ENCODE measurements around the gene MLC1. TPM values are rescaled to one million over a fixed set of nuclear protein-coding genes. Genes with fewer than 3 reads are reported as not detected.

The MLC1 gene
- polyA plus RNA-seq, 10 donors: 0.39 to 1.4 (median 0.78) TPM

DNA sequence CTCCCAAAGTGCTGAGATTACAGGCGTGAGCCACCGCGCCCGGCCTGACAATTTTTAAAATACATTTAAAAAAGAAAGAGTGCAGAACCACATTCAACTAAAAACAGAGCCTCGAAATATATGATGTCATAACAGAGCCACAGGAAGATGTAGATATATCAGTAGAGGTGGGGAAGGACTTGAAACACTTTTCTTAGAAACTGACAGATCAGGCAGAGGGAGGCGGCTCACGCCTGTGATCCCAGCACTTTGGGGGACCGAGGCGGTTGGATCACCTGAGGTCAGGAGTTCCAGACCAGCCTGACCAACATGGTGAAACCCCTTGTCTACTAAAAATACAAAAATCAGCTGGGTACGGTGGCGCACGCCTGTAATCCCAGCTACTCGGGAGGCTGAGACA is 7.0 kb downstream of the MLC1 start:
- no peak for DNase-seq

DNA sequence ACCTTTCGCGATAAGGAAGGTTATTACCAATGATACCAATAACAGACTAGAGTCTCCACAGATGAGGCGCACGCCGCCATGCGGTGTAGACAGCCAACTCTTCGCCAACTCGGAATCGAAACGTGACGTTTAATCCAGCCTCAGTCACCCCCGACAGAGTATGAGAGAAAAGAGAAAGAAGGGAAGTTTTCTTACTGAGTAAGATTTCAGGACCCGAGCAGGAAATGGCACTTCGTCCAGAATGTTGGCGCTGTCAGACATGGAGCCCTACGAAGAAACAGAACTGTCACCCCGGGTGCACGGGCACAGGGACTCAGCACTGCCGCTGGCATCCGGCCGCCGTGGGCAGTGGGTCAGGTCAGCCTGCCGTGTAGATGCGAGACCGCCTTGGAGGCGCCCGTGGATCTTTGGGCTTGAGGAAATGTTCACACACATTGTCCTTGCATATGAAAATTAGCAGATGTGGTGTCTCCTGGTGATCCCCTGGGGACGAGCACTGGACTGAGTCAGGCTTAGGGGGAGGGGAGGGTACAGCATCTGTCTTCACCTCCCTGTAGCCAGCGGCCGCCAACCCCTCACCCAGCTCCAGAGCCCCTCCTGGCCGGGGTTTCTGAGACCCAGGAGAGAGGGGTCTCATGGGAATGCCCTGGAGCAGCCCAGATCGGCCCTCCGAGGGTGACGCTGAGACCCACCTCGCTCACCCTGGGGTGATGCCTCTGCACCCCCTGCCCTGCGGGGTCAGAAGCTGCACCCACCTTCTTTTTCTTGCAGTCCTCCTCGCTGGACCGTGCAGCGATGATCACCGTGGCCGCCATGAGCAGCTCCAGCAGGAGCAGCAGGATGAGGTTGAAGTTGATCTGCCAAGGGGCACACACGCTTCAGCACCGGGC is 8.3 kb downstream of the MLC1 start:
- DNase-seq: no peak

DNA sequence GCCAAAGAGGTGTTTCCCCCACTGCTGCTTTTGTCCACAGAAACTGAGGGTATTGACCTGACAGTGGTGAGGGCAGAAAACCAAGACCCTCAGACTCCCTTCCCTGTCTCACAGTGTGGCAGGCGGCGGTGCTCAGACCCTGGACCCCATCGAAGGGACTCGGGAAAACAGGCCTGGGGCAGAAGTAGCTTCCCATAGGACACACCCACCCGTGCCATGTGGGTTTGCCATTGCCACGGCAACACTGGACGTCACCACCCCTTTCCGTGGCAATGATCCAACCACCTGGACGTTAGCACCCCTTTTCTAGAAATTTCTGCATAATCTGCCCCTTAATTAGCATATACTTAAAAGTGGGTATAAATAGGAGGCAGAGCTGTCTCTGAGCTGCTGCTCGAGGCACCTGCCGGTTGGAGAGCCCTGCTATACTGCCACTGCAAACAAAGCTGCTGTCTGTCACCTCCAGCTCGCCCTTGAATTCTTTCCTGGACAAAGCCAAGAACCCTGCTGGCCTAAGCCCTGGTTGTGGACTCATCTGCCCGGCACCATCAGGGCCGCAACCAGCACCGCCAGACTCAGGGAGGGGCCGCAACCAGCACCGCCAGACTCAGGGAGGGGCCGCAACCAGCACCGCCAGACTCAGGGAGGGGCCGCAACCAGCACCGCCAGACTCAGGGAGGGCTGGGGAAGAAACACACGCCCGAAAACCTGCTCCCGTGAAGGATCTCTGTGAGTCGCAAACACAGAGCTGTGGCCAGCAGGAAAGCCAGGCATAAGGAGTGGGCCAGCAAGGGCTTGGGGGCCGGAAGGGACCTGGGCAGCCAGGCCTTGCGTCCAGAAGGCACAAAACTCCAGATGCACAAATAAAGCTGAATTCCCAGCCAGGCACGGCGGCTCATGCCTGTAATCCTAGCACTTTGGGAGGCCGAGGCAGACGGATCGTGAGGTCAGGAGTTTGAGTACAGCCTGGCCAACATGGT is 10.4 kb downstream of the MLC1 start:
- DNase-seq: no peak

DNA sequence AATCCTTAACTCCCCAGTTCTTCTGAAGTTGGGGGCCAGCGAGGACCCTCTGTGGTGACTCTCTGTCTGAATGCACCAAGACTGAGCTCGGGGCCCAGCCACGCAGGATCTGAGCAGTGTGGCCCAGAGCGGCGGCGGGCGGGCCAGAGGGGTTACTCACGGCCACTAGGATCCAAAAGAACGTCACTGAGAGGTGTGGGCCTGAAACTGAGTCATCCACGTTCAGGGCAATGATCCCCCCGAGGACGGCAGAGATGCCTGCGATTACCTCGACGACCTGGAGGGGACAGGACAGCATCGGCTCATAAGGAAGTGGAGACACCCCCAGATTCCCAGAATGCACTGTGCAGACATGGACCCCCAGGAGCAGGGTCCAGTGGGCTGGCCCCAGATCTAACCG is 11.2 kb downstream of the MLC1 start:
- DNase-seq: no peak

DNA sequence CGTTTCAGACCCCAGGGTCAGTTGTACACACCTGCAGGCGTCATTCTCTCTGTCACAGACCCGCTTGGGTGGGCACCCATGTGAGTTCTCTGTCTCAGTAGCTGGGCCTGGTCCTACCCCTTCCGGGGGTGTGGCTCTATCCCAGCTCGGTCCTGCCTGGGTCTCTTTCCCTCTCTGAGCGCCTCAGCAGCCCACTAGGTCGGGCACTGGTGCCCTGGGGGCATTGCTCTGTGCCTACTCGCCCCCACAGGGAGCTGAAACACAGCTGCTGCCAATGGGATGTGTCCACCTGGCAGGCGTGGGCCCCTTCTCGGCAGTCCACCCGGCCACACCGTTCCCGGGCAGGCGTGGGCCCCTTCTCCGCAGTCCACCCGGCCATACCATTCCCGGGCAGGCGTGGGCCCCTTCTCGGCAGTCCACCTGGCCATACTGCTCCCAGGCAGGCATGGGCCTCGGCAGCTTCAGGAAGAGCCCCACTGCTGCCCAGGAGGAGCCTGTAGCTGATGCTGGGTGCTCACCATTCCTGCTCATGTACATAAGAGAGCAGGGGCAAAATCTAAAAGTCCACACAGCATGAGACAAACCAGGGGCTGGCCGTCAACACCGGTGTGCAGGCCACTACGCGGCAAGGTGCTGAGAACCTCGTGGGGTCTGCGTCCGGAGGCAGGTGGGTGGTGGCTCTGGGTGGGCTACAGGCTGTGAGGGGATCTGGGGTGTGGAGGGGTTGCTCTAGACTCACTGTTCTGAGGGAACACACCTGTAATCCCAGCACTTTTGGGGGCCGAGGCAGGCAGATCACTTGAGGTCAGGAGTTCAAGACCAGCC is 12.3 kb downstream of the MLC1 start:
- no peak for DNase-seq

DNA sequence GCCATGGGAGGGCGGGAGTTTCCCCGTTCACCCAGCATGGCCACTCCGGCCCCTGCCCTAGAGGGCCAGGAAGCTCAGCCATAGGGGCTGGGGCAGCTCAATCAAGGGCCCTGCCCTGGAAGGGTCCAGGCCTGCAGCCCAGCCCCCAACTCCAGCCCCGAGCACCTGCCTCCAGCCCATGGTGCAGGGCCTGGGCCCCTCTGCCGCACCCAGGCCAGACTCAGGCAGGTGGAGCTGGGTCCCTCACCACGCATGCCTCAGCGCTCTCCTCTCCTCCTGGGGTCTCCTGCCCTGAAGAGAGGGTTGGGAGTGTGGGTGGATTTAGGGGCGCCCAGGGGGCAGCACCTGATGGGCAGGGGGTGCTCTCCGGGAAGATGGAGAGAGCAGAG is 13.1 kb downstream of the MLC1 start:
- no peak for DNase-seq

DNA sequence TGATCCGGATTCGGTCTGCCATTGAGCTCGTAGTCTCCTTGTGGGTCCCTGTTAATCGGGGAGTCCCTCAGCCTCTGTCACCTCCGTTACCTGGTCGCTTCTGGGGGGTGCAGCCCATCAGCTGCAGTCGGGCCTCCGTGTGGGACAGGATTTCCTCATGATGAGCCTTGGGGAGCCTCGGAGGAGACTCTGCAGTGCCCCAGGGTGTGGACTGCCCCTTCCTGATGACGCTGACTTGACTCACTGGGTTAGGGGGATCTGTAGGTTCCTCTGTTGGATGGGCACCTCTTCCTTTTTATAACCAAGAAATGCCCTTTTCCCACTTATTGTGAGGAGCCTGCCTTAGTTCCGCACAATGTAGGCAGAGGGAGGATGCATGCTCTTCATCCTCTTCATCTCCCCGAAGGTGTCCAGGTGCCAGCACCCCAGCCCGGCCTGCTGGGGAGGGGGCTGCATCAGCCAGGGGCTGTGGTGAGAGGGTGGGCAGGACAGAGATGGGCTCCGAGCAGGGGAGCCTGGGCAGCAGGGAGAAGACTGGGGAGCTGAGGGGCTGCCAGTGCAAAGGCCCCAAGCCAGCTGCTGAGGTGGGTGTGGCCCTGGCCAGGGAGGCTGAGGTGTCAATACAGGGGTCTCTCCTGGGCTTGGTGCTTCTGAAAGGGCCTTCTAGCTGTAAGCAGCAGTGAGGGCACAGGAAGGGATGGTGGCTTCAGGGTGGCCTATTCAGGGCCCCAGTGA is 13.6 kb downstream of the MLC1 start:
- DNase-seq: no peak

DNA sequence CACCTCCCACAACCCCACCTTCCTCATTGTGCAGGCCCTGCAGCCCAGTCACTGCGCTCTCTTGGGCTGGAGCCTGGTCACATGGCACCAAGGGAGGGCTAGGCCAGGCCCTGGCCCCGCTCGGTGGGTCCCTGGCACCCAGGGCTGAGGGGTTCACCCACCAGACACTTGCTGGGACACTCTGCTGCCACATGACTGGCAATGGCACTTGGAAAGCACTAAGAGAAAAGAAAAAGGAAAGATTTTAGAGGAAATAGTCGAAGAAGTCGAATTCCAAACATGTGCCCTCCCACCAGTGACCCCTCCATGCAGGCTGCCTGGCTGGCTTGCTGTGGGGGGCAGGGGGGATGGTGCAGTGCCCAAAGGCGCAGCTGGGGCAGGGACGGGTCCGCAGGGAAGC is 14.9 kb downstream of the MLC1 start:
- DNase-seq: no peak

DNA sequence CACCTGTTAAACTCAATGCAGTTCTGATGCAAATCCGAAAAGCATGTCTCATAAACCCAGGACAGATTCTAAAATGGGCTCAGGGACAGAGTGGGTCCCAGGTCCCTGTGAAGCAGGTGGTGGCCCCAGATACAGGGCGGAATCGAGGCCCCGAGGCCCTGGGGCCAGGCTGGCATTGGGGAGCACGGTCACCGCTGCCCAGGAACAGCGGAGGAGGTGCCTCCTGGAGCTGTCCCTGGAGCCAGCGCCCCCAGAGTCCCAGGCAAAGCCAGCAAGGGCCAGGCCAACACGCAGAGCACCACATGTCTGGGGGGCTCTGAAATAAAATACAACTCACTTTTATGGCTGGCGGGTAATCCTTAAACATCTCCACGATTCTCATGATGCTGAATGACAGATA is 17.1 kb downstream of the MLC1 start:
- no peak for DNase-seq

DNA sequence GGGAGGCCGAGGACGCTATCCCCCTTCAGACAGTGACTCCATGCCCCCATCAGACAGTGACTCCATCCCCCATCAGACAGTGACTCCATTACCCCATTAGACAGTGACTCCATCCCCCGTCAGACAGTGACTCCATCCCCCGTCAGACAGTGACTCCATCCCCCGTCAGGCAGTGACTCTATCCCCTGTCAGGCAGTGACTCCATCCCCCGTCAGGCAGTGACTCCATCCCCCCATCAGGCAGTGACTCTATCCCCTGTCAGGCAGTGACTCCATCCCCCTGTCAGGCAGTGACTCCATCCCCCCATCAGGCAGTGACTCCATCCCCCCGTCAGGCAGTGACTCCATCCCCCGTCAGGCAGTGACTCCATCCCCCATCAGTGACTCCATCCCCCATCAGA is 18.0 kb downstream of the MLC1 start:
- no peak for DNase-seq

DNA sequence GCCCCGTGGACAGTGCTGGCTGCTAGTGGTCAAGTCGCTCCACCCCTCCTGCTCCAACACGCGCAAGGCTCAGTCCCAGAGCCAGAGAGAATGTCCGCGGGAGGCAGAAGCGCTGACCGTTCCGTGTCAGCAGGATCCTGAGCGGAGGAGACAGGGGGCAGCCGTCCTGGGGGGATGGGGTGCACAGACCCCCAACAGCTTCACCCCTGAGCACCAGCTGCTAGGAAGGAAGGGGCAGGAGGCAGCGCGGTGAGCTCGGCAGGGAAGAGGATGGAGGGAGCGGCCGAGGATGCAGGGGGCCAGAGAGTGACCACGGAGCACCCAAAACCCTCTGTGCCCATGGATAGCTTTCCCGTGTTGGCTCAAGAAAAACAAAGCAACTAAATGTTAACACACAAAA is 20.8 kb downstream of the MLC1 start:
- DNase-seq: no peak

DNA sequence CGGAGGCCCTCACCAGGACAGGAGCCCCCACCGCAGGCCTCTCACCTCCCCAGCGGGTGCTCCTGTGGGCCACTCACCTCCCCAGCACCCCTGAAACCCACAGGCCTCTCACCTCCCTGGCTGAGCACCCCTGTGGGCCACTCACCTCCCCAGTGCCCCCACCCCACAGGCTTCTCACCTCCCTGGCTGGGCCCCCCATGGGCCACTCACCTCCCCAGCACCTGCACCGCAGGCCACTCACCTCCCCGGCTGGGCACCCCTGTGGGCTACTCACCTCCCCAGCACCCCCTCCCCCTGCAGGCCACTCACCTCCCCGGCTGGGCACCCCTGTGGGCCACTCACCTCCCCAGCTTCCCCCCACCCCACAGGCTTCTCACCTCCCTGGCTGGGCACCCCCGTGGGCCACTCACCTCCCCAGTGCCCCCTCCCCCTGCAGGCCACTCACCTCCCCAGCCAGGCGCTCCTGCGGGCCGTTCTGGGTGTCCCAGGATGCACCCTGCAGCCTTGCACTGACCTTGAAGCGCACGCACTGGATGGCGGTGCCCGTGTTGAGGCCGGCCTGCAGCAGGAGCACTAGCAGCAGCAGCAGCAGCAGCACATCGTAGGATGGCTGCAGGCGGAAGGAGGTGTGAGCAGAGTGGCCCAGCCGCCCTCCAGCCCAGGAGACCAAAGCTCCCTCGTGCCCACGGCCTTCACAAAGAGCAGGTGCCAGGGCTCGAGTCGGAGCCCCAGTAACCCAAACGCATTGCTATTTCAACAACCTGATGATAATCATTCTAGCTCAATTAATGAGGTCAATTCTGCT is 21.4 kb downstream of the MLC1 start:
- no peak for DNase-seq

DNA sequence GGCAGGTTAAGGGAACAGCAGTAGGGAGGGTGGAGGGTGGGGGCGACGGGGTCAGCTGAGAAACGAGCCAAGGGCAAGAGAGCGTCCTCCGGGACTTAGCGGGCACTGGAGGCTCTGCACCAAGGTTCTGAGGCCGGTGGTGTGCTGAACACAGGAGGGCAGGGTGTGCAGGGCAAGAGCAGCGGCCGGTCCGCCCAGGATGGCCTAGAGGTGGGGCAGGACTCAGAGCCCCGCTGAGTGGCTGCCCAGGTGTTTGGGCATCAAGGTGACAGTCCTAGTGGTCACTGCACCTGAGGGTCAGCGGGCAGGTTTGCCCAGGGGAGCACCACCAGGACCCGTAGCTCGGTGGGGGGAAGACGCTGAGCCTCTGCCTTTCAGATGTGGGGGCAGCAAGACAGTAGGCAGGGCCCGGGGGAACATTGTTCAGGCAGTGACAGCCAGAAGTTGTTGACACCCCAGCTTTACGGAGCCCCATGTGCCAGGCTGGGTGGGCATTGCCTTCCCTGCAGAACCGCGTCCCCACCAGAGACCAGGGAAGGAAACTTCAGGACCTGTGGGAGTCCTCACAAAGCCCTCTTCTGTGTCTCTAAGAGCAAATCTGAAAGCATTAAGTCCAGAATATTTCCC is 22.6 kb downstream of the MLC1 start:
- DNase-seq: no peak

DNA sequence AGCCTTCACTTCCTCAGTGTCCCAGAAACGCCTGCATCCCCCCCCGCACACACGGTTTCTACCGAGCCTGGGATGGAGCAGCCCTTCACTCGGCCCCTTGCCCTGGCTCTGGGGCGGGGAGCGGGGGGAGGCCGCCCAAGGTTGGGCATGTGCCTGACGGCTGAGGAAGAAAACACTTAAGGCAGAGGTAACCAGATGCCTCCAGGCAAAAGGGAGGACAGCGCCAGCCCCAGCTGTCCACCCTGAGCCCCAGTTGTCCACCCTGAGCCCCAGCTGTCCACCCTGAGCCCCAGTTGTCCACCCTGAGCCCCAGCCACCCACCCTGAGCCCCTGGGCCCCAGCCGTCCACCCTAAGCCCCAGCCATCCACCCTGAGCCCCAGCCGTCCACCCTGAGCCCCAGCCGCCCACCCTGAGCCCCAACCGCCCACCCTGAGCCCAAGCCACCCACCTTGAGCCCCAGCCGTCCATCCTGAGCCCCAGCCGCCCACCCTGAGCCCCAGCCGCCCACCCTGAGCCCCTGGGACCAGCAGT is 23.3 kb downstream of the MLC1 start:
- DNase-seq: no peak

DNA sequence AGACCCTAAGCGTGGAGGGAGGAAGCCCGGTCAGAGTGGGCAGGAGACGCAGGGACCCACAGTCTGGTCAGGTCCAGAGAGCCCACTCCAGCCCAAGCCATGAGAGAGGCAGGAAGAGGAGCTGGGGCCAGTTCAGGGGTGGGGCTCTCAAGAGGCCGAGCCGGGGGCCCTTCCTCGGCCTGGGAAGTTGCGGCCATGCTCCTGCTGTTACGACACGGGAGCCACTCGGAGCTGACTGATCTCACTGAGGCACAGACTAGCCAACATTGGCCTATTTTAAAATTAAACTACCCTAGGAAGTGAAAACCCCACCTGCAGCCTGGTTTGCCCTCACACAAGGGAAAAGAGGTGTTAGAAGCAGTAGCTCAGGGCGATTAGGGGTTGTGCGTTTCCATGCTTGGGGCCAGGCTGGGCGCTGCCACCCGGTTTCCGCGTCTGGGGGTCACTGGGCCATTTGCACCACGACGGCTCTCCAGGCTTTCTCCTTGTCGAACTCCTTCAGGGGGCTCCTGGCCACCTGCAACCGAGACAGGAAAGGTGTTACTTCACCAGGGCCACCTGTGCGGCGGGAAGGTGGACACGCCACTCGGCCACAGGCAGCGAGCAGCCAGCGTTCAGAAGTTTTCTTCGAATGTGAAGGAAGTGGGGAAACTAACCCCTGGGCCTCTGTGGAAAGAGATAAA is 23.9 kb downstream of the MLC1 start:
- no peak for DNase-seq

DNA sequence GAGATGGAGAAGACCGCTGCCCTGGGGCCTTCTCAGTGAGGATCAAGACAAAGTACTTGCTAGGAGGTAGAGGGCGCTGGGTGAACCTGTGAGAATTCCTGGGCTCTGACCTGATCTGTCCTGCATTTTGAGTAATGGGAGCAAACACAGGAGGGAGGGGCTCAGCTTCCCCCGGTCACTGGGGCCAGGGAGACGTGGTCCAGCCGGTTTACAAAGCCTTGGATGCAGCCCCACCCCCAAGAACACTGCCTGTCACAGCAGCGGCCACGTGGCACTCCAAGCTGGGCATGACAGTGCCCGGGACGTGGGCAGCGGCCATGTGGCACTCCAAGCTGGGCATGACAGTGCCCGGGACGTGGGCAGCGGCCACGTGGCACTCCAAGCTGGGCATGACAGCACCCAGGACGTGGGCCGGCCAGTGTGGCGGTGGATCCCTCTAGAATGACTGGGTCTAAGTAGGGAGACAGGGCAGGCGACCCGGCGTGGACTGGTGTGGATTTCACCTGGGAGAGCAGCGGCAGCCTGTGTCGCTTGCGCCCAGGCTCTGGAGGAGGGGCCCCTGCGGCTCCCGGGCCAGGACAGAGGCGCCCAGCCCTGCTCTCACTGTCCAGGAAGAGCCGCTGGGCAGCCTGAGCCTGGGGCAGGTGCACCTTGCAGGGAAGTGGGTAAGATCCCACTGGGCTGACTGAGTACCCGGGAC is 24.6 kb downstream of the MLC1 start:
- no peak for DNase-seq

DNA sequence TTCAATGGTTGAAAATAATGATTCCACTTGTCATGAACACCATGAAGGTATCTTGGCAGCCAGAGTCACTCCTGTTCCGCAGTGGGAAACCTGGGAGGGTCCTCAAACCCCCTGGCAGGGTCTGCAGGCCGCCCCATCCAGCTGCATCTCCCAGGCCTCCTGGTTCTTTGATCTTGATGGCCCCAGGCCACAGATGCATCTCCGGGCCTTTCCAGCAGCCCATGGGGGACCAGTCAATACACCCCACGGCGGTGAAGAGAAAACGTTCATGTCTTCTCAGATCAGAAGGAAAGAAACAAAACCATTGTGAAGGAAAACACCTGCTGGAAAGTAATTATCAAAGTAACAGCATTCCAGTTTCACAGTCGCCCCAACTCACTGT is 25.4 kb downstream of the MLC1 start:
- DNase-seq: no peak
